ENCODE measurements around the gene TMEM132A.

GRCh38 chr11:60972182-60973030, 48.1 kb downstream of the TMEM132A start:
- TF ChIP-seq CTCF (IDR thresholded peaks at IDR 0.05) (no peak), POLR2A (IDR thresholded peaks at IDR 0.05) (no peak)

All from esophagus squamous epithelium (tissue), 4 donors.